Neural progenitor cell (in vitro differentiated cells): ENCODE results near the gene CYYR1. TPM values are rescaled to one million over a fixed set of nuclear protein-coding genes. Genes with fewer than 3 reads are reported as not detected.

Experiments
- DNase-seq: peaks from one replicate; pipeline ENCODE4 v3.0.0-alpha.2; 2016; ENCODE audit warnings: low spot score
- H2AFZ ChIP-seq: fragments of 200-600 bp; sonication (generic); replicated peaks from 2 replicates; pipeline ENCODE4 v1.6.1; 2016; ENCODE audit warnings: antibody characterized with exemption
- H3F3A ChIP-seq: fragments of 200-600 bp; sonication (generic); 2 replicates; pipeline ENCODE4 v1.6.1; 2016; ENCODE audit warnings: antibody characterized with exemption, low read depth
- H3K27ac ChIP-seq: fragments of 200-600 bp; sonication (generic); 2 replicates; pipeline ENCODE4 v1.5.1; 2016; ENCODE audit warnings: mild to moderate bottlenecking
- H3K27me3 ChIP-seq: fragments of 200-600 bp; sonication (generic); 2 replicates; pipeline ENCODE4 v1.6.1; 2016; ENCODE audit warnings: mild to moderate bottlenecking, moderate library complexity
- H3K36me3 ChIP-seq: fragments of 200-600 bp; sonication (generic); 2 replicates; pipeline ENCODE4 v1.5.1; 2016
- H3K4me1 ChIP-seq: fragments of 200-600 bp; sonication (generic); 2 replicates; pipeline ENCODE4 v1.6.1; 2016; ENCODE audit warnings: mixed run types
- H3K4me2 ChIP-seq: fragments of 200-600 bp; sonication (generic); 2 replicates; pipeline ENCODE4 v1.6.1; 2016
- H3K4me3 ChIP-seq: fragments of 200-600 bp; sonication (generic); 2 replicates; pipeline ENCODE4 v1.5.1; 2016
- H3K79me2 ChIP-seq: fragments of 200-600 bp; sonication (generic); 2 replicates; pipeline ENCODE4 v1.6.1; 2016; ENCODE audit warnings: low read depth
- H3K9ac ChIP-seq: fragments of 200-600 bp; sonication (generic); 2 replicates; pipeline ENCODE4 v1.6.1; 2016
- H3K9me3 ChIP-seq: fragments of 200-600 bp; sonication (generic); 2 replicates; pipeline ENCODE4 v1.5.1; 2016; ENCODE audit warnings: low read depth
- H4K20me1 ChIP-seq: fragments of 200-600 bp; sonication (generic); 2 replicates; pipeline ENCODE4 v1.6.1; 2016; ENCODE audit warnings: low read depth
- H3K27ac Mint-ChIP-seq: 3 replicates; pipeline ENCODE4 v1.8.0; 2021; ENCODE audit warnings: mixed read lengths
- H3K27me3 Mint-ChIP-seq: 2 replicates; pipeline ENCODE4 v1.8.0; 2022; ENCODE audit warnings: low read depth, mild to moderate bottlenecking, inconsistent platforms, moderate library complexity, mixed read lengths; ENCODE audit not compliant: insufficient read depth
- H3K36me3 Mint-ChIP-seq: 3 replicates; pipeline ENCODE4 v1.8.0; 2021; ENCODE audit warnings: mixed read lengths
- H3K4me1 Mint-ChIP-seq: 3 replicates; pipeline ENCODE4 v1.8.0; 2021; ENCODE audit warnings: mixed read lengths
- H3K4me3 Mint-ChIP-seq: 3 replicates; pipeline ENCODE4 v1.8.0; 2021; ENCODE audit warnings: mild to moderate bottlenecking, moderate library complexity, mixed read lengths
- H3K9me3 Mint-ChIP-seq: 3 replicates; pipeline ENCODE4 v1.8.0; 2020; ENCODE audit warnings: mixed read lengths
- CTCF ChIP-seq: fragments of 200-600 bp; sonication (generic); IDR thresholded peaks from 2 replicates; pipeline ENCODE4 v1.5.1; 2017; ENCODE audit warnings: antibody characterized with exemption, mild to moderate bottlenecking
- EZH2 ChIP-seq: fragments of 200-600 bp; sonication (generic); IDR thresholded peaks from 2 replicates; pipeline ENCODE4 v1.6.1; 2017; ENCODE audit warnings: antibody characterized with exemption, mild to moderate bottlenecking, moderate library complexity
- EZH2phosphoT487 ChIP-seq: fragments of 200-600 bp; sonication (generic); IDR thresholded peaks from 2 replicates; pipeline ENCODE4 v1.6.1; 2017; ENCODE audit warnings: antibody characterized with exemption
- total RNA-seq: library from RNA; depleted of rRNA; stranded (reverse); fragments of >200 nt; gene quantifications from 2 replicates; pipeline ENCODE4 v1.2.3, GENCODE V29; 2015; ENCODE audit warnings: low replicate concordance

Gene CYYR1
- total RNA-seq, 1 donor from 2014 or later: 25.7 TPM

GRCh38 chr21:26487981-26488480 is 85.1 kb downstream of the CYYR1 start:
- no peak for TF ChIP-seq EZH2phosphoT487
- TF ChIP-seq CTCF: no peak
- no peak for TF ChIP-seq EZH2
- H3K4me2 ChIP-seq: no peak overlapping the region
- peaks cover 16% of the 10 kb centered on the region for H3K4me1 Mint-ChIP-seq
- H4K20me1 ChIP-seq: no peaks in the 10 kb centered on the region
- peaks cover 25% of the 10 kb centered on the region for H3K36me3 Mint-ChIP-seq
- H3F3A ChIP-seq: peaks cover 14% of the 10 kb centered on the region
- H3K4me1 ChIP-seq: peaks cover 21% of the 10 kb centered on the region
- no peak overlapping the region for H3K27ac ChIP-seq
- H3K27me3 Mint-ChIP-seq: no peaks in the 10 kb centered on the region
- H3K79me2 ChIP-seq: no peaks in the 10 kb centered on the region
- no peak overlapping the region for H3K27ac Mint-ChIP-seq
- peaks cover 6% of the 10 kb centered on the region for H3K9me3 Mint-ChIP-seq
- no peak overlapping the region for H3K4me3 Mint-ChIP-seq
- H3K4me3 ChIP-seq: no peak overlapping the region
- H3K27me3 ChIP-seq: no peaks in the 10 kb centered on the region
- H3K36me3 ChIP-seq: peaks cover 4% of the 10 kb centered on the region
- no peak for DNase-seq
- no peak overlapping the region for H3K9ac ChIP-seq
- H3K9me3 ChIP-seq: no peaks in the 10 kb centered on the region
- H2AFZ ChIP-seq: no peak overlapping the region

- TF ChIP-seq CTCF (no peak), EZH2phosphoT487 (no peak), EZH2 (no peak)
- no peak overlapping the region for H3K4me3 ChIP-seq
- H3K27me3 ChIP-seq: no peaks in the 10 kb centered on the region
- no peak overlapping the region for H3K4me3 Mint-ChIP-seq
- no peaks in the 10 kb centered on the region for H3K79me2 ChIP-seq
- H3K4me1 Mint-ChIP-seq: peaks cover 5% of the 10 kb centered on the region
- H3K27me3 Mint-ChIP-seq: peaks cover 3% of the 10 kb centered on the region
- no peak overlapping the region for H3K9ac ChIP-seq
- no peaks in the 10 kb centered on the region for H3F3A ChIP-seq
- H3K27ac Mint-ChIP-seq: no peak overlapping the region
- H3K36me3 Mint-ChIP-seq: peaks cover 30% of the 10 kb centered on the region
- no peaks in the 10 kb centered on the region for H3K9me3 Mint-ChIP-seq
- H3K27ac ChIP-seq: no peak overlapping the region
- H2AFZ ChIP-seq: no peak overlapping the region
- no peak for DNase-seq
- H3K36me3 ChIP-seq: peaks cover 11% of the 10 kb centered on the region
- H3K4me2 ChIP-seq: no peak overlapping the region
- no peaks in the 10 kb centered on the region for H3K9me3 ChIP-seq
- H4K20me1 ChIP-seq: no peaks in the 10 kb centered on the region
- H3K4me1 ChIP-seq: peaks cover 2% of the 10 kb centered on the region
Measured at GRCh38 chr21:26473471-26473870, 99.6 kb downstream of the CYYR1 start.

- Histone ChIP-seq H3K36me3 (no peaks in the 10 kb centered on the region), H3K9me3 (no peaks in the 10 kb centered on the region), H3K4me3 (no peak overlapping the region), H3K79me2 (no peaks in the 10 kb centered on the region), H3K4me1 (no peaks in the 10 kb centered on the region), H2AFZ (no peak overlapping the region), H3K27me3 (no peaks in the 10 kb centered on the region), H4K20me1 (no peaks in the 10 kb centered on the region), H3F3A (no peaks in the 10 kb centered on the region), H3K4me2 (no peak overlapping the region), H3K9ac (no peak overlapping the region), H3K27ac (no peak overlapping the region)
- Mint-ChIP-seq H3K27me3 (peaks cover 3% of the 10 kb centered on the region), H3K27ac (no peak overlapping the region), H3K4me1 (peaks cover 4% of the 10 kb centered on the region), H3K4me3 (no peak overlapping the region), H3K36me3 (peaks cover 25% of the 10 kb centered on the region), H3K9me3 (no peaks in the 10 kb centered on the region)
- no peak for DNase-seq
- TF ChIP-seq EZH2phosphoT487 (no peak), CTCF (no peak), EZH2 (no peak)
Measured at GRCh38 chr21:26471099-26471471, 102.0 kb downstream of the CYYR1 start.
